Type B pancreatic cell (in vitro differentiated cells): ENCODE measurements around the gene KHDRBS2. TPM values are rescaled to one million over a fixed set of nuclear protein-coding genes. Genes with fewer than 3 reads are reported as not detected.

Experiments
- DNase-seq: peaks from one replicate; pipeline ENCODE4 v3.0.0; 2021; ENCODE audit warnings: mixed read lengths; ENCODE audit not compliant: unreplicated experiment; ENCODE audit errors: extremely low spot score
- H3K27ac Mint-ChIP-seq: 2 replicates; pipeline ENCODE4 v1.8.0; 2021; ENCODE audit warnings: mild to moderate bottlenecking, mixed read lengths
- H3K27me3 Mint-ChIP-seq: 2 replicates; pipeline ENCODE4 v1.8.0; 2021; ENCODE audit warnings: mixed read lengths
- H3K36me3 Mint-ChIP-seq: 2 replicates; pipeline ENCODE4 v1.8.0; 2021; ENCODE audit warnings: mixed read lengths
- H3K4me1 Mint-ChIP-seq: one replicate; pipeline ENCODE4 v1.8.0; 2021; ENCODE audit warnings: mixed read lengths; ENCODE audit not compliant: unreplicated experiment
- H3K4me3 Mint-ChIP-seq: 2 replicates; pipeline ENCODE4 v1.8.0; 2021; ENCODE audit warnings: mild to moderate bottlenecking, mixed read lengths
- H3K9me3 Mint-ChIP-seq: 2 replicates; pipeline ENCODE4 v1.8.0; 2021; ENCODE audit warnings: mixed read lengths
- CTCF ChIP-seq: fragments of 200-600 bp; sonication (generic); conservative IDR thresholded peaks from 2 replicates; pipeline ENCODE4 v1.5.0; 2021; ENCODE audit warnings: antibody characterized with exemption, mild to moderate bottlenecking
- total RNA-seq: library from RNA; stranded (reverse); gene quantifications from 2 replicates; pipeline ENCODE4 v1.2.1, GENCODE V29; 2021; ENCODE audit warnings: low replicate concordance

Gene KHDRBS2
- total RNA-seq, 1 donor from 2014 or later = 3.5 TPM

GRCh38 chr6:62035952-62036351, 250.1 kb downstream of the KHDRBS2 start:
- Mint-ChIP-seq H3K27ac (no peak overlapping the region), H3K27me3 (no peaks in the 10 kb centered on the region), H3K4me1 (no peaks in the 10 kb centered on the region), H3K4me3 (no peak overlapping the region), H3K36me3 (no peaks in the 10 kb centered on the region), H3K9me3 (peaks cover 7% of the 10 kb centered on the region)
- no peak for DNase-seq
- TF ChIP-seq CTCF = no peak

- no peak for DNase-seq
- H3K27ac Mint-ChIP-seq = no peak overlapping the region
- H3K27me3 Mint-ChIP-seq = no peaks in the 10 kb centered on the region
- H3K4me3 Mint-ChIP-seq = no peak overlapping the region
- H3K9me3 Mint-ChIP-seq = no peaks in the 10 kb centered on the region
- no peak for TF ChIP-seq CTCF
- H3K36me3 Mint-ChIP-seq = no peaks in the 10 kb centered on the region
- no peaks in the 10 kb centered on the region for H3K4me1 Mint-ChIP-seq
These were observed 272.3 kb downstream of the KHDRBS2 start for GRCh38 chr6:62013719-62014118.

GRCh38 chr6:62009445-62009844, 276.6 kb downstream of the KHDRBS2 start:
- Mint-ChIP-seq H3K27me3 (no peaks in the 10 kb centered on the region), H3K27ac (no peak overlapping the region), H3K4me3 (no peak overlapping the region), H3K4me1 (no peaks in the 10 kb centered on the region), H3K9me3 (no peaks in the 10 kb centered on the region), H3K36me3 (no peaks in the 10 kb centered on the region)
- no peak for TF ChIP-seq CTCF
- no peak for DNase-seq

- no peak for DNase-seq
- TF ChIP-seq CTCF = no peak
- H3K4me1 Mint-ChIP-seq = no peaks in the 10 kb centered on the region
- H3K36me3 Mint-ChIP-seq = no peaks in the 10 kb centered on the region
- no peak overlapping the region for H3K27ac Mint-ChIP-seq
- no peaks in the 10 kb centered on the region for H3K9me3 Mint-ChIP-seq
- no peak overlapping the region for H3K4me3 Mint-ChIP-seq
- no peaks in the 10 kb centered on the region for H3K27me3 Mint-ChIP-seq
These were observed 296.4 kb downstream of the KHDRBS2 start for GRCh38 chr6:61989616-61990015.

- no peaks in the 10 kb centered on the region for H3K36me3 Mint-ChIP-seq
These were observed 305.4 kb downstream of the KHDRBS2 start for GRCh38 chr6:61980622-61981021.

More at GRCh38 chr6:61980622-61981021, 305.4 kb downstream of the KHDRBS2 start:
- Mint-ChIP-seq H3K4me3 (no peak overlapping the region), H3K9me3 (no peaks in the 10 kb centered on the region), H3K27me3 (no peaks in the 10 kb centered on the region), H3K4me1 (no peaks in the 10 kb centered on the region), H3K27ac (no peak overlapping the region)
- no peak for DNase-seq
- TF ChIP-seq CTCF = no peak
